ENCODE data around the gene OTUD6A.
A peak's percentile ranks its signal among the peaks of the same experiment; 100 is the strongest.

OTUD6A gene

DNA sequence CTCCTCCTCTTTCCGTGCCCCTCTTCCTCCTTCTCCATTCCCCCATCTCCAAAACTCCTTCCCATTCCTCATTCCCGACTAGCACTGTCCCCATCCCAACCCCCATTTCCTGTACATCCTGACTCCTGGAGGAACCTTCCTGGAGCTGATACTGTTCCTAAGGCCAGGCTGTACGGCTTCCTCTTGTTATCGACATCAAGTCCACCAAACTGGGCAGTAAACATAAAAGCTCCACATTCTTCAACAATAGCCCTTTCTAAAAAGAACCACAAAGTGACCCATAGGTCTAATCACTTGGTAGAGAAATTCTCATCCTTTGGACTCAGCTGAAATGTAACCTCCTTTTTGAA, 35.4 kb upstream of the OTUD6A start:
- H3K27ac ChIP-seq = no peak overlapping the region
- TF ChIP-seq, protein P1, sequence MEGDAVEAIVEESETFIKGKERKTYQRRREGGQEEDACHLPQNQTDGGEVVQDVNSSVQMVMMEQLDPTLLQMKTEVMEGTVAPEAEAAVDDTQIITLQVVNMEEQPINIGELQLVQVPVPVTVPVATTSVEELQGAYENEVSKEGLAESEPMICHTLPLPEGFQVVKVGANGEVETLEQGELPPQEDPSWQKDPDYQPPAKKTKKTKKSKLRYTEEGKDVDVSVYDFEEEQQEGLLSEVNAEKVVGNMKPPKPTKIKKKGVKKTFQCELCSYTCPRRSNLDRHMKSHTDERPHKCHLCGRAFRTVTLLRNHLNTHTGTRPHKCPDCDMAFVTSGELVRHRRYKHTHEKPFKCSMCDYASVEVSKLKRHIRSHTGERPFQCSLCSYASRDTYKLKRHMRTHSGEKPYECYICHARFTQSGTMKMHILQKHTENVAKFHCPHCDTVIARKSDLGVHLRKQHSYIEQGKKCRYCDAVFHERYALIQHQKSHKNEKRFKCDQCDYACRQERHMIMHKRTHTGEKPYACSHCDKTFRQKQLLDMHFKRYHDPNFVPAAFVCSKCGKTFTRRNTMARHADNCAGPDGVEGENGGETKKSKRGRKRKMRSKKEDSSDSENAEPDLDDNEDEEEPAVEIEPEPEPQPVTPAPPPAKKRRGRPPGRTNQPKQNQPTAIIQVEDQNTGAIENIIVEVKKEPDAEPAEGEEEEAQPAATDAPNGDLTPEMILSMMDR (conservative IDR thresholded peaks at IDR 0.05) = no peak

DNA sequence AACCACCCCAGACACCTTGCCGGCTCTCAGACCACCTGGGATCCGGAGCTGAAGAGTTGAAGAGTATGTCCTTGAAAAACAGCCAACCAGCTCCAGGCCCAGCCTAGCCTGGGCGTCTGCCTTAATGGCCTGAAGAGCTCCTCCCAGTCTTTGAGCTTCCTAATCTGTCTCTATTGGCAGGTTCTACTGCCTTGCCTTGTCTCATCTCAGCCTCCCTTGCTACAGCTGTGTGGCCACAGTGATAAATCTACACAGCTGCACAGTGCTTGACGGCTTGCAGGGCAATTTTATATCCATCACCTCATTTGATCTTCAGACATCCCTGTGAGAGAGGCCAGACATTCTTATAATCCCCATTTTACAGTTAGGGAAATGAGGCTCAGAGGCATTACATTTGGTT, 32.4 kb upstream of the OTUD6A start:
- TF ChIP-seq, protein P1 (conservative IDR thresholded peaks at IDR 0.05) = no peak
- H3K27ac ChIP-seq = no peak overlapping the region

DNA sequence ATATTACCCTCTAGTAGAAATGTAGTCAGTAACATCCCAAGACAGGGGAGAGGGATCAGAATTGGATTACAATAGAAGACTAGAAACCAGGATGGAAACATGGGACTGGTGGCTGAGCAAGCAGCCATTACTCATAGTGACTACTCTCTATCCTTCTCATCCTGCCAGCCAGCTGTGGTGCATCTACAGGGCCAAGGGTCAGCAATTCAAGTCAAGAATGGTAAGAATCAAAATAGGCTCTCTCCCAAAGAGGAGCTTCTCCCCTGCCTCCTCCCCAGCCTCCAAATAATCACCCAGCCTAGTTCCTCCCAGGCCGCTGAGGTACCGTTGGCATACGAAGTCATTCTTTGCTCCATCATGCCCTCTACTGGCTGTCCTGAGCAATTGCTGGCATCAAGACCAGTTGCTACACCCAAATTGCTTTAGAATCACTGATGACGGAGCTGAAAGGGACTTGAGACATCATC, 31.9 kb upstream of the OTUD6A start:
- no peak overlapping the region for H3K27ac ChIP-seq
- TF ChIP-seq, protein P1 (conservative IDR thresholded peaks at IDR 0.05) = peak; percentile 79

DNA sequence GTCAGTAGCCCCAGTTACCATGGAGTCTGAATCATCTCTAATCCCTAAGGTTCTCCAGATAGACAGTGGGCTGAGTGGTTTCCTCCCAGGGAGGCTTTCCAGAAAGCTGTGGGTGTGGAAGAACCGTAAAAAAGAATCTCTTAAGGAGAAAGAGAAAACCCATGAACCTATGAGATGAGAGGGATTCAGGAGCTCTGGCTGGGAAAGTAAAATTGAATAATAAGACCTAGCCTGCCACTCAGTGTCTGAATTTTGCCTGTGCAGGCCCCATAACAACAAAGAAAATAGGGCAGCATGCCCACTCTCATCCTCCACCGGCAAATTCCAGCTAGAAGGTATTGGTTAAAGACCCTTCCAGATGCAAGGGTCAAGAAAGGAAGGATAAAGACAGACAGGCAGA, 29.5 kb upstream of the OTUD6A start:
- TF ChIP-seq, protein P1 (conservative IDR thresholded peaks at IDR 0.05) = no peak

DNA sequence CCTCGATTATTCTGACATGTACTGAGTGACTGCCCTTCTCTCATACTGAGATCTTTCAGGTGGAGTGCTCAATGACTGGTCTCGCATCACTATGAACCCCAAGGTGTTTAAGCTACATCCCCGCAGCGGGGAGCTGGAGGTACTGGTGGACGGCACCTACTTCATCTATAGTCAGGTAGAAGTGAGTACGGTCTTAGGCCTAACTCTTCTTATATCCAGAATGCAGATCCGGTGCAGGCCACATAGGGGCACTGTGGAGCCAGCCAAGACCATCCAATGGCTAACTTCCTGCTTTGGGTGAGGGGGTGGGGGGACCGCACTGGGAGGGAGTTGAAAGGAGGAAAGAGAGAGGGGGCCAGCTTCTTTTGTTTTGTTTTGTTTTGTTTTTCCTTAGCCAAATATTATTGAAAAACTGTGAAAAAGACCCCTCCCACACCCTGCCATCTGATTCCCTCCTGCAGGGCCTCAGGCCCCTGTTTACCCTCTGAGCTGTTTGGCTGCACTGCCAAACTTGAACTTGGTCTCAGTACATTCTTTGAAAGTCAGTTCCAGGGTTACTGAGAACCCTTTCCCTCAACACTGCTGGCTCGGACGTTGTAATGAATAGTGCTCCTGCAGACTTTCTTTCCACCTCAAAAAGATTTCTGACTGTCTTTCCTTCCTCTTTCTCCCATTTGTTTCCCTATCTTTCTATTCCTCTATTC, 28.8 kb upstream of the OTUD6A start:
- TF ChIP-seq, protein P1 (conservative IDR thresholded peaks at IDR 0.05) = peak; percentile 75

More for the DNA sequence above, 29.5 kb upstream of the OTUD6A start:
- no peak overlapping the region for H3K27ac ChIP-seq

DNA sequence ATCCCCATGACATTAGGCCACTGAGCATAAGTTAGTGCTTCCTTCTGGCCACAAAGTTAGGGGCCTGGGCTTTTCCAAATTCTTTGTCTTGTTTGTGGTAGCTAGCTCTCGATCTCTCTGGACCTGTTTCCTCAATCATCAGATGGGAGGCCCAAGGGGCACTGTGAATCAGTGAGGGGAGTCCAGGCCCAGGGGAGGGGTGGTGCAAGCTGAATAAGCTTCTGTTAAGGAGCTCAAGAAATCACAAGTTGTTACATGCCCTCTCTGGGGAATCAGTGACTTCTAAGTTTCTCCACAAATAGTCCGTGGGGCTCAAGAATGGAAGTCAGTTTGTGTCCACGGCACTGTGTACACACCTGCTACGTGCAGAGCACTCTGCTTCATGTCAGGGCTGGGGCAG, 27.6 kb upstream of the OTUD6A start:
- TF ChIP-seq, protein P1 (conservative IDR thresholded peaks at IDR 0.05) = no peak
- no peak overlapping the region for H3K27ac ChIP-seq

More for the DNA sequence above, 28.8 kb upstream of the OTUD6A start:
- H3K27ac ChIP-seq = peak overlapping the region; percentile 8; the same call in 1 of the 2 replicates

DNA sequence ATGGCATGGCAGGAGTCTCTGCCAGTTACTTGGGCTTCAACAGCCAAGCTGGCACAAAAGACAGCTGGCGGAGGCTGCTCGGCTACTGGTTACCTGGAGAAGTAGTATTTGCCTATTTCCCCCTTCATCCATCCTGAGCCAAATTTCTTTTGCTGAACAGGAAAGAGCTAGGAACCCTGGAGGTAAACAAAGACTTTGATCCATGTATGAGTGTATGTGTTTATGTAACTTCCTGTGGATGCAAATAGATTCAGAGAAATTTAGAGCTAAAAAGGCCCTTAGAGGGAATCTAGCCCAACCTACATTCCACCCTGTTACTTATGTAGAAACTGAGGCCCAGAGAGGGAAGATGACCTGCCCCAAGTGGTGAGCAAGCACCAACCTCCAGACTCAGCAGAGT, 23.7 kb upstream of the OTUD6A start:
- TF ChIP-seq, protein P1 (conservative IDR thresholded peaks at IDR 0.05) = no peak
- H3K27ac ChIP-seq = peak overlapping the region; percentile 82
